SK-N-SH treated with all-trans-retinoic acid at 6 μM for 48 hours (cell line): ENCODE data around the gene ACOT9.

ENCODE experiments used
- CSDC2 ChIP-seq: fragments of 250-450 bp; sonication (Bioruptor Pico); IDR thresholded peaks from 2 replicates; pipeline ENCODE4 v1.5.0; 2020; ENCODE audit warnings: mild to moderate bottlenecking, moderate library complexity
- OSR1 ChIP-seq: fragments of 250-450 bp; sonication (Bioruptor Pico); IDR thresholded peaks from 2 replicates; pipeline ENCODE4 v1.8.0; 2022; ENCODE audit warnings: moderate library complexity, mild to moderate bottlenecking, inconsistent platforms
- PATZ1 ChIP-seq: fragments of 250-450 bp; sonication (Bioruptor Pico); IDR thresholded peaks from 2 replicates; pipeline ENCODE4 v1.8.0; 2020; ENCODE audit warnings: mild to moderate bottlenecking, moderate library complexity, borderline replicate concordance
- POU6F1 ChIP-seq: fragments of 250-450 bp; sonication (Bioruptor Pico); IDR thresholded peaks from 2 replicates; pipeline ENCODE4 v1.8.0; 2021; ENCODE audit warnings: low read depth, mild to moderate bottlenecking, moderate library complexity, borderline replicate concordance
- RARB ChIP-seq: fragments of 250-450 bp; sonication (Bioruptor Pico); IDR thresholded peaks from 2 replicates; pipeline ENCODE4 v1.8.0; 2021; ENCODE audit warnings: mild to moderate bottlenecking, moderate library complexity
- ZFP30 ChIP-seq: fragments of 450-650 bp; formaldehyde crosslinking; IDR thresholded peaks from 2 replicates; pipeline ENCODE4 v1.5.0; 2022; ENCODE audit warnings: mild to moderate bottlenecking, moderate library complexity
- ZNF565 ChIP-seq: fragments of 450-650 bp; formaldehyde crosslinking; conservative IDR thresholded peaks from 2 replicates; pipeline ENCODE4 v1.5.0; 2020; ENCODE audit warnings: low read depth, mild to moderate bottlenecking, moderate library complexity
- ZNF70 ChIP-seq: fragments of 450-650 bp; formaldehyde crosslinking; IDR thresholded peaks from 2 replicates; pipeline ENCODE4 v1.5.0; 2020; ENCODE audit warnings: mild to moderate bottlenecking, moderate library complexity
- ZNF8 ChIP-seq: fragments of 450-650 bp; formaldehyde crosslinking; IDR thresholded peaks from 2 replicates; pipeline ENCODE4 v1.5.0; 2020; ENCODE audit warnings: mild to moderate bottlenecking, moderate library complexity

GRCh38 chrX:23667239-23668177 lies 75.6 kb downstream of the ACOT9 start, which contains the start of gene PRDX4:
- TF ChIP-seq ZNF565 (CRISPR knock-in tag): no peak
- no peak for TF ChIP-seq POU6F1
- no peak for TF ChIP-seq ZFP30 (CRISPR knock-in tag)
- TF ChIP-seq ZNF70 (CRISPR knock-in tag): no peak
- no peak for TF ChIP-seq RARB (CRISPR knock-in tag)
- no peak for TF ChIP-seq ZNF8 (CRISPR knock-in tag)
- TF ChIP-seq PATZ1 (CRISPR knock-in tag): no peak
- TF ChIP-seq OSR1 (CRISPR knock-in tag): no peak
- TF ChIP-seq CSDC2 (CRISPR knock-in tag): no peak
